NT2/D1 (cell line): ENCODE measurements around the gene SOCS6.

Source experiments
- YY1 ChIP-seq: IDR thresholded peaks from 2 replicates; pipeline ENCODE4 v1.6.1; 2011; ENCODE audit not compliant: insufficient read length, insufficient read depth
- ZNF274 ChIP-seq: IDR thresholded peaks from 2 replicates; pipeline ENCODE4 v1.6.1; 2011; ENCODE audit warnings: mild to moderate bottlenecking, low read depth, low read length

DNA sequence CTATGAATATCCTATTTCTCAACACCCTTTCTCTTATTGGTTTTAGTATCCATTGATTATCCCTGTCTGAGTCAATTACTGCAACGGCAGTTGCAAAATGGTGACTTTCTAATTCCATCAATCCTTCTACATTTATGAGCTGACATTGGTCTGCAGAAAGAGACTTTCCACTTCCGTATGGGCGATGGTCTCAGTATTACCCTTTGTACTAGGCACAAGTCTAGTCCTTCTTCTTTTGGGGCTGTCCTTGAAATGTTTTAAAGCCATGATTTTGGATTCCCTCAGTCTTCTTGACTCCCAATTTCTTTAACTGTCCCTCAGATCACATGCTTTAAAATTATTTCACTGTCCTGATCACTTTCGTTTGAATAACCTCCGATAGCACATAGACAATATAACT is 32.7 kb upstream of the SOCS6 start:
- TF ChIP-seq ZNF274, result no peak
- no peak for TF ChIP-seq YY1
